Calu3 (cell line): ENCODE data around the gene TRAPPC4. TPM values are rescaled to one million over a fixed set of nuclear protein-coding genes. Genes with fewer than 3 reads are reported as not detected.
"Not testable (repeated sequence)": the region's sequence is repeated elsewhere in the genome, so short reads cannot be mapped to it uniquely, and the experiment has no call there.

Experiments used
- BruUV-seq: library from RNA; stranded (reverse); fragments of 400-500 nt; replicated peaks from 2 replicates; lab custom pipeline; 2021; lab: Mats Ljungman, UMichigan
- CTCF ChIA-PET: fragments of 300-600 bp; sonication (Branson Sonifier 250); formaldehyde crosslinking; loops from one replicate; lab custom pipeline; 2022; ENCODE audit warnings: antibody characterized with exemption; lab: Charles Lee
- DNase-seq: peaks from one replicate; pipeline ENCODE4 v3.0.0; 2022
- H3K27ac Mint-ChIP-seq: one replicate; pipeline ENCODE4 v1.8.0; 2022; ENCODE audit warnings: mixed read lengths; ENCODE audit not compliant: unreplicated experiment
- H3K27me3 Mint-ChIP-seq: one replicate; pipeline ENCODE4 v1.8.0; 2022; ENCODE audit warnings: mixed read lengths; ENCODE audit not compliant: unreplicated experiment
- H3K36me3 Mint-ChIP-seq: one replicate; pipeline ENCODE4 v1.8.0; 2022; ENCODE audit warnings: mild to moderate bottlenecking, moderate library complexity, mixed read lengths; ENCODE audit not compliant: insufficient read depth, unreplicated experiment
- H3K4me1 Mint-ChIP-seq: one replicate; pipeline ENCODE4 v1.8.0; 2022; ENCODE audit warnings: mild to moderate bottlenecking, low read depth, mixed read lengths; ENCODE audit not compliant: unreplicated experiment
- H3K4me3 Mint-ChIP-seq: one replicate; pipeline ENCODE4 v1.8.0; 2022; ENCODE audit warnings: mild to moderate bottlenecking, low read depth, moderate library complexity, mixed read lengths; ENCODE audit not compliant: unreplicated experiment
- H3K9me3 Mint-ChIP-seq: one replicate; pipeline ENCODE4 v1.8.0; 2022; ENCODE audit warnings: low read depth, mixed read lengths; ENCODE audit not compliant: unreplicated experiment
- CTCF ChIP-seq: fragments of 200-600 bp; IDR thresholded peaks from one replicate; pipeline ENCODE4 v1.8.0; 2022; ENCODE audit warnings: antibody characterized with exemption; ENCODE audit not compliant: unreplicated experiment
- intact Hi-C: fragments of 100-400 bp; cut with micrococcal nuclease; formaldehyde crosslinking; loops from one replicate; pipeline ENCODE4 v1.10.0; 2022; ENCODE audit not compliant: unreplicated experiment
- total RNA-seq: library from RNA; stranded (reverse); gene quantifications from 2 replicates; pipeline ENCODE4 v1.2.3, GENCODE V29; 2022

Gene TRAPPC4
- total RNA-seq, 1 experiment from 2014 or later = 42.0 TPM

GRCh38 chr11:118975771-118976709, 42.5 kb upstream of the TRAPPC4 start:
- intact Hi-C loops = no loop called here
- H3K27me3 Mint-ChIP-seq = peaks cover 26% of the 10 kb centered on the region
- DNase-seq = no peak
- H3K36me3 Mint-ChIP-seq = no peaks in the 10 kb centered on the region
- no peak for TF ChIP-seq CTCF
- H3K9me3 Mint-ChIP-seq = no peaks in the 10 kb centered on the region
- CTCF ChIA-PET = no interaction called here
- no peak overlapping the region for H3K4me3 Mint-ChIP-seq
- BruUV-seq = no TSS peak
- no peaks in the 10 kb centered on the region for H3K4me1 Mint-ChIP-seq
- H3K27ac Mint-ChIP-seq = no peak overlapping the region

GRCh38 chr11:118979434-118979833, 39.1 kb upstream of the TRAPPC4 start:
- Mint-ChIP-seq H3K4me1 (no peaks in the 10 kb centered on the region), H3K36me3 (no peaks in the 10 kb centered on the region), H3K9me3 (no peaks in the 10 kb centered on the region), H3K27ac (no peak overlapping the region), H3K4me3 (no peak overlapping the region), H3K27me3 (peaks cover 20% of the 10 kb centered on the region)
- CTCF ChIA-PET = no interaction called here
- no TSS peak for BruUV-seq
- intact Hi-C loops = no loop called here
- no peak for DNase-seq
- TF ChIP-seq CTCF = no peak

- H3K9me3 Mint-ChIP-seq = no peaks in the 10 kb centered on the region
- no peaks in the 10 kb centered on the region for H3K4me1 Mint-ChIP-seq
- intact Hi-C loops = no loop called here
- H3K4me3 Mint-ChIP-seq = no peak overlapping the region
- H3K36me3 Mint-ChIP-seq = no peaks in the 10 kb centered on the region
- no peak for TF ChIP-seq CTCF
- no peak overlapping the region for H3K27ac Mint-ChIP-seq
- no TSS peak for BruUV-seq
- peaks cover 11% of the 10 kb centered on the region for H3K27me3 Mint-ChIP-seq
- DNase-seq = no peak
- CTCF ChIA-PET = no interaction called here
Observed at GRCh38 chr11:118980191-118980881, 38.2 kb upstream of the TRAPPC4 start.

- peaks cover 13% of the 10 kb centered on the region for H3K27me3 Mint-ChIP-seq
- DNase-seq, H3K27ac Mint-ChIP-seq, H3K9me3 Mint-ChIP-seq, H3K4me1 Mint-ChIP-seq, intact Hi-C loops, H3K4me3 Mint-ChIP-seq, CTCF ChIA-PET, BruUV-seq, H3K36me3 Mint-ChIP-seq: not testable (repeated sequence)
Observed at GRCh38 chr11:118984337-118984736, 34.2 kb upstream of the TRAPPC4 start.
